Muscle layer of duodenum (tissue), 2 donors: ENCODE results near the gene FOLR2.

ENCODE experiments used
- H3K27ac ChIP-seq: one replicate; pipeline ENCODE4 v1.7.0; 2013; ENCODE audit warnings: mild to moderate bottlenecking, low read length
- H3K27me3 ChIP-seq: one replicate; pipeline ENCODE4 v1.7.0; 2013; ENCODE audit warnings: low read depth, mild to moderate bottlenecking, control low read depth, low read length
- H3K36me3 ChIP-seq, 2 donors: one replicate each; pipeline ENCODE4 v1.7.0; 2013; ENCODE audit warnings: low read length in 2 of 2, control low read depth in 1 of 2, mild to moderate bottlenecking in 1 of 2; ENCODE audit not compliant: insufficient read depth in 2 of 2, control insufficient read depth in 1 of 2
- H3K4me1 ChIP-seq, 2 donors: one replicate each; pipeline ENCODE4 v1.7.0; 2013; ENCODE audit warnings: low read length in 2 of 2, mild to moderate bottlenecking in 2 of 2, control low read depth in 1 of 2, moderate library complexity in 1 of 2; ENCODE audit not compliant: insufficient read depth in 2 of 2, control insufficient read depth in 1 of 2
- H3K4me3 ChIP-seq, 2 donors: one replicate each; pipeline ENCODE4 v1.7.0; 2013; ENCODE audit warnings: low read length in 2 of 2, low read depth in 1 of 2, mild to moderate bottlenecking in 1 of 2
- H3K9me3 ChIP-seq, 2 donors: one replicate each; pipeline ENCODE4 v1.7.0; 2013; ENCODE audit warnings: low read length in 2 of 2, control low read depth in 1 of 2, mild to moderate bottlenecking in 1 of 2; ENCODE audit not compliant: control insufficient read depth in 1 of 2
- donor health status: healthy.

FOLR2 gene

GRCh38 chr11:72225411-72225951 lies 8.9 kb downstream of the FOLR2 start:
- Histone ChIP-seq H3K27ac (peak overlapping the region; percentile 3), H3K9me3 (no peaks in the 10 kb centered on the region), H3K27me3 (no peaks in the 10 kb centered on the region), H3K36me3 (peaks cover 19 to 23% of the 10 kb centered on the region in 2 donors), H3K4me1 (peaks cover 10 to 44% of the 10 kb centered on the region in 2 donors), H3K4me3 (peak overlapping the region; percentile 57 to 91)

- H3K4me3 ChIP-seq, result no peak overlapping the region
- H3K27ac ChIP-seq, result no peak overlapping the region
- H3K27me3 ChIP-seq, result no peaks in the 10 kb centered on the region
- peaks cover 31 to 35% of the 10 kb centered on the region in 2 donors for H3K36me3 ChIP-seq
- no peaks in the 10 kb centered on the region for H3K9me3 ChIP-seq
- peaks cover 10 to 44% of the 10 kb centered on the region in 2 donors for H3K4me1 ChIP-seq
These were observed 10.1 kb downstream of the FOLR2 start for GRCh38 chr11:72226701-72227100.

- H3K27me3 ChIP-seq, result no peaks in the 10 kb centered on the region
- peaks cover 40 to 44% of the 10 kb centered on the region in 2 donors for H3K36me3 ChIP-seq
- no peaks in the 10 kb centered on the region for H3K9me3 ChIP-seq
- peaks cover 7 to 37% of the 10 kb centered on the region in 2 donors for H3K4me1 ChIP-seq
- no peak overlapping the region for H3K4me3 ChIP-seq
- H3K27ac ChIP-seq, result no peak overlapping the region
These were observed 11.0 kb downstream of the FOLR2 start for GRCh38 chr11:72227316-72228228.

- no peak overlapping the region for H3K4me3 ChIP-seq
- H3K9me3 ChIP-seq, result no peaks in the 10 kb centered on the region
- no peak overlapping the region for H3K27ac ChIP-seq
- H3K36me3 ChIP-seq, result peaks cover 48 to 51% of the 10 kb centered on the region in 2 donors
- H3K4me1 ChIP-seq, result peaks cover 7 to 34% of the 10 kb centered on the region in 2 donors
- no peaks in the 10 kb centered on the region for H3K27me3 ChIP-seq
These were observed 11.7 kb downstream of the FOLR2 start for GRCh38 chr11:72228229-72228843.

GRCh38 chr11:72228844-72229231 lies 12.2 kb downstream of the FOLR2 start:
- H3K4me1 ChIP-seq, result peaks cover 7 to 34% of the 10 kb centered on the region in 2 donors
- H3K9me3 ChIP-seq, result no peaks in the 10 kb centered on the region
- peaks cover 53 to 56% of the 10 kb centered on the region in 2 donors for H3K36me3 ChIP-seq

GRCh38 chr11:72229336-72229924 lies 12.8 kb downstream of the FOLR2 start:
- H3K9me3 ChIP-seq, result no peaks in the 10 kb centered on the region
- no peak overlapping the region for H3K4me3 ChIP-seq
- H3K4me1 ChIP-seq, result peaks cover 7 to 34% of the 10 kb centered on the region in 2 donors
- H3K36me3 ChIP-seq, result peaks cover 59 to 62% of the 10 kb centered on the region in 2 donors
- H3K27me3 ChIP-seq, result no peaks in the 10 kb centered on the region
- H3K27ac ChIP-seq, result no peak overlapping the region

More at GRCh38 chr11:72228844-72229231, 12.2 kb downstream of the FOLR2 start:
- no peaks in the 10 kb centered on the region for H3K27me3 ChIP-seq
- no peak overlapping the region for H3K27ac ChIP-seq
- H3K4me3 ChIP-seq, result no peak overlapping the region

- Histone ChIP-seq H3K36me3 (peaks cover 63 to 69% of the 10 kb centered on the region in 2 donors), H3K9me3 (no peaks in the 10 kb centered on the region), H3K4me1 (peaks cover 7 to 35% of the 10 kb centered on the region in 2 donors), H3K27me3 (no peaks in the 10 kb centered on the region), H3K4me3 (no peak overlapping the region), H3K27ac (no peak overlapping the region)
These were observed 13.6 kb downstream of the FOLR2 start for GRCh38 chr11:72229925-72230763.

GRCh38 chr11:72230764-72231365 lies 14.3 kb downstream of the FOLR2 start:
- Histone ChIP-seq H3K27ac (no peak overlapping the region), H3K4me3 (no peak overlapping the region), H3K9me3 (no peaks in the 10 kb centered on the region), H3K27me3 (no peaks in the 10 kb centered on the region), H3K36me3 (peaks cover 64 to 76% of the 10 kb centered on the region in 2 donors), H3K4me1 (peaks cover under 1 to 35% of the 10 kb centered on the region in 2 donors)

- Histone ChIP-seq H3K4me3 (no peak overlapping the region), H3K36me3 (peaks cover 70 to 84% of the 10 kb centered on the region in 2 donors), H3K4me1 (peaks cover 0 to 35% of the 10 kb centered on the region in 2 donors), H3K9me3 (no peaks in the 10 kb centered on the region), H3K27me3 (no peaks in the 10 kb centered on the region), H3K27ac (no peak overlapping the region)
These were observed 15.0 kb downstream of the FOLR2 start for GRCh38 chr11:72231396-72232259.
